C4-2B (cell line): ENCODE measurements around the gene DNAJB1.
A peak's percentile ranks its signal among the peaks of the same experiment; 100 is the strongest.

Source experiments
- H3K27ac ChIP-seq: fragments of 450-650 bp; 2 replicates; pipeline ENCODE4 v1.5.1; 2017
- CTCF ChIP-seq: fragments of 450-650 bp; conservative IDR thresholded peaks from 2 replicates; pipeline ENCODE4 v1.5.1; 2017; ENCODE audit warnings: mild to moderate bottlenecking
- ZFX ChIP-seq: fragments of 450-650 bp; IDR thresholded peaks from 2 replicates; pipeline ENCODE4 v1.6.1; 2017

Gene DNAJB1

GRCh38 chr19:14495672-14496028 lies 22.5 kb downstream of the DNAJB1 start:
- H3K27ac ChIP-seq: peak overlapping the region; percentile 77
- TF ChIP-seq CTCF (no peak), ZFX (peak; percentile 58; the same call in 1 of the 2 replicates)

GRCh38 chr19:14494910-14495671 lies 23.1 kb downstream of the DNAJB1 start:
- no peak for TF ChIP-seq ZFX
- no peak for TF ChIP-seq CTCF
- H3K27ac ChIP-seq: peak overlapping the region; percentile 77

- no peak for TF ChIP-seq ZFX
- no peak for TF ChIP-seq CTCF
- peak overlapping the region; percentile 77 for H3K27ac ChIP-seq
Measured at GRCh38 chr19:14494411-14494810, 23.8 kb downstream of the DNAJB1 start.

- H3K27ac ChIP-seq: no peak overlapping the region
- TF ChIP-seq ZFX (no peak), CTCF (no peak)
Measured at GRCh38 chr19:14492756-14493337, 25.4 kb downstream of the DNAJB1 start.

GRCh38 chr19:14487370-14488125 lies 30.6 kb downstream of the DNAJB1 start:
- no peak overlapping the region for H3K27ac ChIP-seq
- no peak for TF ChIP-seq ZFX
- TF ChIP-seq CTCF: no peak

GRCh38 chr19:14482172-14482941 lies 35.8 kb downstream of the DNAJB1 start:
- no peak overlapping the region for H3K27ac ChIP-seq
- TF ChIP-seq ZFX (no peak), CTCF (no peak)
